Muscle layer of colon (tissue), 2 donors: Measurements from ENCODE around the gene LANCL1.
"Not testable (repeated sequence)": the region's sequence is repeated elsewhere in the genome, so short reads cannot be mapped to it uniquely, and the experiment has no call there.

ENCODE experiments used
- H3K27ac ChIP-seq: one replicate; pipeline ENCODE4 v1.7.0; 2013; ENCODE audit warnings: low read depth, mild to moderate bottlenecking, low read length, moderate library complexity
- H3K27me3 ChIP-seq, 2 donors: one replicate each; pipeline ENCODE4 v1.7.0; 2013; ENCODE audit warnings: low read length in 2 of 2, mild to moderate bottlenecking in 2 of 2; ENCODE audit not compliant: insufficient read depth in 2 of 2, control insufficient read depth in 1 of 2
- H3K36me3 ChIP-seq: one replicate; pipeline ENCODE4 v1.7.0; 2013; ENCODE audit warnings: mild to moderate bottlenecking, low read length; ENCODE audit not compliant: insufficient read depth
- H3K4me1 ChIP-seq: one replicate; pipeline ENCODE4 v1.7.0; 2013; ENCODE audit warnings: mild to moderate bottlenecking, low read length; ENCODE audit not compliant: insufficient read depth
- H3K4me3 ChIP-seq, 2 donors: one replicate each; pipeline ENCODE4 v1.7.0; 2013; ENCODE audit warnings: low read length in 2 of 2, low read depth in 1 of 2, mild to moderate bottlenecking in 1 of 2, moderate library complexity in 1 of 2
- H3K9ac ChIP-seq: one replicate; pipeline ENCODE4 v1.7.0; 2013; ENCODE audit warnings: low read length
- H3K9me3 ChIP-seq: one replicate; pipeline ENCODE4 v1.7.0; 2013; ENCODE audit warnings: mild to moderate bottlenecking, low read length
- donor health status: abdominal sarcoma.
- donor health status: Adenocarcinoma of cecum.

Gene LANCL1

GRCh38 chr2:210429403-210430137 lies 47.0 kb downstream of the LANCL1 start:
- Histone ChIP-seq H3K27ac (no peak overlapping the region), H3K36me3 (peaks cover 19% of the 10 kb centered on the region), H3K27me3 (no peaks in the 10 kb centered on the region), H3K9ac (no peak overlapping the region), H3K4me3 (no peak overlapping the region), H3K4me1 (peaks cover 10% of the 10 kb centered on the region), H3K9me3 (no peaks in the 10 kb centered on the region)

GRCh38 chr2:210428393-210429179 lies 48.0 kb downstream of the LANCL1 start:
- no peak overlapping the region for H3K4me3 ChIP-seq
- no peaks in the 10 kb centered on the region for H3K27me3 ChIP-seq
- peaks cover 10% of the 10 kb centered on the region for H3K36me3 ChIP-seq
- no peak overlapping the region for H3K9ac ChIP-seq
- peaks cover 10% of the 10 kb centered on the region for H3K4me1 ChIP-seq
- H3K27ac ChIP-seq, result no peak overlapping the region
- no peaks in the 10 kb centered on the region for H3K9me3 ChIP-seq

- H3K4me1 ChIP-seq, result peaks cover 10% of the 10 kb centered on the region
- not testable (repeated sequence) for H3K9ac ChIP-seq, H3K9me3 ChIP-seq, H3K36me3 ChIP-seq, H3K27me3 ChIP-seq, H3K4me3 ChIP-seq, H3K27ac ChIP-seq
Measured at GRCh38 chr2:210427309-210427708, 49.2 kb downstream of the LANCL1 start.

- H3K27ac ChIP-seq, result no peak overlapping the region
- no peaks in the 10 kb centered on the region for H3K27me3 ChIP-seq
- H3K4me1 ChIP-seq, result no peaks in the 10 kb centered on the region
- no peak overlapping the region for H3K4me3 ChIP-seq
- no peaks in the 10 kb centered on the region for H3K9me3 ChIP-seq
- no peaks in the 10 kb centered on the region for H3K36me3 ChIP-seq
- H3K9ac ChIP-seq, result no peak overlapping the region
Measured at GRCh38 chr2:210422366-210422765, 54.2 kb downstream of the LANCL1 start.

- no peaks in the 10 kb centered on the region for H3K36me3 ChIP-seq
- no peaks in the 10 kb centered on the region for H3K9me3 ChIP-seq
- no peaks in the 10 kb centered on the region for H3K27me3 ChIP-seq
- no peak overlapping the region for H3K4me3 ChIP-seq
- H3K4me1 ChIP-seq, result no peaks in the 10 kb centered on the region
- no peak overlapping the region for H3K9ac ChIP-seq
- H3K27ac ChIP-seq, result no peak overlapping the region
Measured at GRCh38 chr2:210421916-210422315, 54.6 kb downstream of the LANCL1 start.

DNA sequence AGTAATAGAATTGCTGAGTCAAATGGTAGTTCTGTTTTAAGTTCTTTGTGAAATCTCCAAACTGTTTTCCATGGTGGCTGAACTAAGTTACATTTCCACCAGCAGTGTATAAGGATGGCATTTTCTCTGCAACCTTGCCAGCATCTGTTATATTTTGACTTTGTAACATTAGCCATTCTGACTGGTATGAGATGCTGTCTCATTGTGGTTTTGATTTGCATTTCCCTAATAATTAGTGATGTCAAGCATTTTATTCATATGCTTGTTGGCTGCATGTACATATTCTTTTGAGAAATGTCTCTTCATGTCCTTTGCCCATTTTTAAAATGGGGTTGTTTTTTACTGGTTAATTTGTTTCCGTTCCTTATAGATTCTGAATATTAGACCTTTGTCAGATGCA lies 63.9 kb downstream of the LANCL1 start:
- no peaks in the 10 kb centered on the region for H3K4me1 ChIP-seq
- no peak overlapping the region for H3K9ac ChIP-seq
- H3K9me3 ChIP-seq, result no peaks in the 10 kb centered on the region
- H3K27me3 ChIP-seq, result no peaks in the 10 kb centered on the region
- H3K27ac ChIP-seq, result no peak overlapping the region
- H3K4me3 ChIP-seq, result no peak overlapping the region
- H3K36me3 ChIP-seq, result no peaks in the 10 kb centered on the region

DNA sequence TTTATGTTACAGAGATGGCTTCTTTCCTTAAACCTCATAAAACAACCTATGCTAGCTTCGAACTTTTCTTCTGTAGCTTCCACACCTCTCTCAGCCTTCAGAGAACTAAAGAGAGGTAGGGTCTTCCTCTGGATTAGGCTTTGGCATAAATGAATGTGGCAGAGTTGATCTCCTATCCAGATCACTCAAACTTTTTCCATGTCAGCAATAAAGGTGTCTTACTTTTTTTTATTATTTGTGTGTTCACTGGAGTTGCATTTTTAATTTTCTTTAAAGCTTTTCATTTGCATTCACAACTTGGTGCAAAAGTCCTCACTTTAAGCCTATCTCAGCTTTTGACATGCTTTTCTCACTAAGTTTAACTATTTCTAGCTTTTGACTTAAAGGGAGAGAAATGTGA lies 66.0 kb downstream of the LANCL1 start:
- Histone ChIP-seq H3K27me3 (no peaks in the 10 kb centered on the region), H3K4me1 (no peaks in the 10 kb centered on the region), H3K27ac (no peak overlapping the region), H3K9me3 (no peaks in the 10 kb centered on the region), H3K36me3 (no peaks in the 10 kb centered on the region), H3K9ac (no peak overlapping the region), H3K4me3 (no peak overlapping the region)

DNA sequence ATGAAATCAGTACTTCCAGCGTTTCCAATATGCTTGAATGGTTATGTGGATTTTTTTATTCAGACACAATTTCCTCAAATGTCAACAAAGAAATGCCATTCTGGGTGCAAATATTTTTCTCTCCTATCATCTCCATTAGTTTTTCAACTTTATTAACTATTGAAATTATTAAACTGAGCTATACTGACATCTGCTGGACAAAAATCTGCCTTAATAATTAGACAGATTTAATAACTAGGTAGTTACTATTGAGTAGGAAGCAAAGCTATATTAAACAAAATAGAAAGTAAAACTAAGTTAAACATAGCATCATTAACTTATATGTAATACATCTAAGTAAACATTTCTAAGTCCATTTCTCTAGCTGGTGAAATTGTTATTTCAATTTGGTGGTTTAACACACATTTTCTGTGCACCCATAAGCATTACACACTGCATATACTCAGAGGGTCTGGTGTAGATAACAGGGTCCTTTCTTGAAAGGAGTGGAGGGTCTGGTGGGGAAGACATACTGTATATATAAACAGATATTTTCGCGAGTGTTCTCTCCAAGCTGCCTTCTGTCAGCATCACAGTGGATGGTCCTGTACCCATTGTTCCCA lies 77.0 kb downstream of the LANCL1 start:
- H3K36me3 ChIP-seq, result no peaks in the 10 kb centered on the region
- no peaks in the 10 kb centered on the region for H3K4me1 ChIP-seq
- no peak overlapping the region for H3K9ac ChIP-seq
- H3K4me3 ChIP-seq, result no peak overlapping the region
- no peaks in the 10 kb centered on the region for H3K9me3 ChIP-seq
- H3K27ac ChIP-seq, result no peak overlapping the region
- H3K27me3 ChIP-seq, result no peaks in the 10 kb centered on the region

GRCh38 chr2:210392469-210392881 lies 84.1 kb downstream of the LANCL1 start:
- Histone ChIP-seq H3K9me3 (no peaks in the 10 kb centered on the region), H3K4me3 (no peak overlapping the region), H3K27me3 (no peaks in the 10 kb centered on the region), H3K36me3 (no peaks in the 10 kb centered on the region), H3K27ac (no peak overlapping the region), H3K9ac (no peak overlapping the region), H3K4me1 (no peaks in the 10 kb centered on the region)

GRCh38 chr2:210389856-210390255 lies 86.7 kb downstream of the LANCL1 start:
- no peaks in the 10 kb centered on the region for H3K36me3 ChIP-seq
- H3K9me3 ChIP-seq, result no peaks in the 10 kb centered on the region
- H3K4me3 ChIP-seq, result no peak overlapping the region
- H3K27ac ChIP-seq, result no peak overlapping the region
- H3K9ac ChIP-seq, result no peak overlapping the region
- no peaks in the 10 kb centered on the region for H3K4me1 ChIP-seq
- H3K27me3 ChIP-seq, result no peaks in the 10 kb centered on the region

- no peaks in the 10 kb centered on the region for H3K9me3 ChIP-seq
Measured at GRCh38 chr2:210388148-210388547, 88.4 kb downstream of the LANCL1 start.

More at GRCh38 chr2:210388148-210388547, 88.4 kb downstream of the LANCL1 start:
- Histone ChIP-seq H3K4me3 (no peak overlapping the region), H3K27ac (no peak overlapping the region), H3K4me1 (no peaks in the 10 kb centered on the region), H3K36me3 (no peaks in the 10 kb centered on the region), H3K9ac (no peak overlapping the region), H3K27me3 (no peaks in the 10 kb centered on the region)
